Stimulated activated CD8-positive, alpha-beta memory T cell treated with anti-CD3 and anti-CD28 coated beads, Interleukin-15, amount 100 ng/mL, for 48 hours (primary cell): ENCODE measurements around the gene RCAN1.

ENCODE experiments used
- DNase-seq, 2 donors: peaks; one replicate each; pipeline ENCODE4 v3.0.0-alpha.2; 2020; ENCODE audit warnings: low read depth in 2 of 2

Gene RCAN1

DNA sequence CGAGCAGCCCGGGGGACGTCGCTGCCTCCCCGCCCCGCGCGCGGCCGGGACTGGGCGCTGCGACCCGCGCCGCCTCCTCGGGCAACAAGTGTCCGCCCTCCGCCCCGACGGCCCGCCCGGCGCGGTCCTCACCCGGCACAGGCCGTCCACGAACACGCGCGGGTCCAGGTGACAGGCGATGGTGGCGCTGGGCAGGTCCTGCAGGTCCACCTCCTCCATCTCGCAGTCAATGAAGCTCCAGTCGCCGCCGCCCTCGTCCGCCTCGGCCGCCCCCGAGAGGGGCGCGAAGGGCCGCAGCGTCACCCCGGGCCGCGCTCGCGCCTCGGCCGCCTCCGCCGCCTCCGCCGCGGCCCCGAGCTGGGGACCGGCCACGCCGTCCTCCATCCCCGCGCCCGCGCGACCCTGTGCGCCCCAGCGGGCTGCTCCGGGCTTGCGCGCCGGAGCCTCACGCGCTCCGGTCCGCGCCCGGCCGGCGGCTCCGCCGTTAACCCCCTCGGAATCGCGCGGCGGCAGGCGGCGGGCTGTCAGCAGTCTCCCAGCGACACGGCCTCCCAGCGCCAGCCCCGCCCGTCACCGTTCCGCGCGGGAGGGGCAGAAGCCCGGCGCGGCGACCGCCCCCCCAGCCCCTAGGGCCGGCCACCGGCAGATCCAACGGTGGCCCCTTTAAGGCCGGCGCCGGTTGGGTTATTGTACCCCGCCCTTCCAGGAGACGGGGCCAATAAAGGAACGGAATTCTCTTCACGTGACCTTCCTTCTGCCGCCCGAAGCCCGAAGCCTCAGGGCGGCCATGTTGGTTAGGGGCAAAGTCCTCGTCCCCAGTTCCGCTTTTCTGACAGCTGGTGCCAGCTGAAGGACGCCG, at the start of gene RCAN1:
TSS of gene RCAN1 (minus strand) at position 486 of the 859 bp plus-strand sequence. CDS start at position 384, 102 bp downstream.
- DNase-seq, result peak; percentile 79 to 82

DNA sequence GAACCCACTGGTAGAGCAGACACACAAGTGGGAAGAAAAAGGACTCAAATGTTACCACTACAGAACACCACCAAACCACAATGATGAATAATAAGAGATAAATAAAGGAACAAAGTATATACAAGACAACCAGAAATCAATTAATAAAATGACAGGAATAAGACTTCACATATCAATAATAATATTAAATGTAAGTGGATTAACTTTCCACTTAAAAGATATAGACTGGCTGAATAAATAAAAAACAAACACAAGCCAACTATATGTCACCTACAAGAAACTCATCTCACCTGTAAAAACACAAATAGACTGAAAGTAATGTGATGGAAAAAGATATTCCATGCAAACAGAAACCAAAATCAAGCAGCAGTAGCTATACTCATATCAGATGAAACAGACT, 46.9 kb upstream of the RCAN1 start:
- no peak for DNase-seq

GRCh38 chr21:34653522-34653921, 38.6 kb upstream of the RCAN1 start:
- DNase-seq, result no peak

DNA sequence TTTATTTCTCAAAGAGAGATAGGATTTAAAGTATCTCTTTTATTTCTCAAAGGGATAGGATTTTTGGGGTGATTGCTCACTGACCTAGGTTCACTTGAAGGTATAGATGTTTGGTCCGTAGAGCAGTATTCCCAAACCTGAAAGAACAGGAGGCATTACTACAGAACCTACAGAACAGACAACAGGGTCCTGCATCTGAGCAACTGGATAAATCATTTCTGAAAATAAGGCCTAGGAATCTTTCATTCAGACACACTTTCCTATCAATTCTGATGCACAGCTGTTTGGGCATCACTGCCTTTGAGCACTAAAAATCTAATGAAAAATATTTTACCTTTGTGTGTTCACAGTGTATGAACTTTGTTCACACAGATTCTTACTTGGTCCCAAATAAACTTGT, 36.7 kb upstream of the RCAN1 start:
- DNase-seq, result no peak

DNA sequence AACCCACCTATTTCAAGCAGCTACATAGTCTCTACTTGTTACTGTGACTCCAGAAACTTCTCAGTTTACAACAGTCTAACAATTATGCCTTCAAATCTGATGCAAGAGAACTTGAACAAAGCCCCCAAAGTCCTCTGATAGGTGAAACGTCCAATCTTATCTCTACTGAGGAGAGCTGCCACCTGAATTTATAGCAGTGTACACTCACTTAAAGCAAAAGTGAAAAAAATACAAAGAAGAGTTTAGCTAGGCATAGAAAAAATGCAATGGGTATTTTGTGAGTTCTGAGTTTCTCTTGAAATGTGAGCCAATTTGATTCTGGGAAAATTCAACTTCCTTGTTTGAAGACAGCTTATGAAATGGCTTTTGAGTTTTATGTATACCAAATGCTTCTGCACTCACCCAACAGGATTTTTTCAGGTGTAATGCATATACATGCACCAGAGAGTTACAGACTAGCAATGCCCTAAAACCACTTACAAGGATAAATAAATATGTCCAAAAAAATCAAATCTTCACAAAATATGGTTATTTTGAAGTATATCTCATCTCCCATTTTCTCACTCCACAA, 36.0 kb upstream of the RCAN1 start:
- DNase-seq, result no peak

- no peak for DNase-seq
Measured at GRCh38 chr21:34649400-34649799, 34.5 kb upstream of the RCAN1 start.

DNA sequence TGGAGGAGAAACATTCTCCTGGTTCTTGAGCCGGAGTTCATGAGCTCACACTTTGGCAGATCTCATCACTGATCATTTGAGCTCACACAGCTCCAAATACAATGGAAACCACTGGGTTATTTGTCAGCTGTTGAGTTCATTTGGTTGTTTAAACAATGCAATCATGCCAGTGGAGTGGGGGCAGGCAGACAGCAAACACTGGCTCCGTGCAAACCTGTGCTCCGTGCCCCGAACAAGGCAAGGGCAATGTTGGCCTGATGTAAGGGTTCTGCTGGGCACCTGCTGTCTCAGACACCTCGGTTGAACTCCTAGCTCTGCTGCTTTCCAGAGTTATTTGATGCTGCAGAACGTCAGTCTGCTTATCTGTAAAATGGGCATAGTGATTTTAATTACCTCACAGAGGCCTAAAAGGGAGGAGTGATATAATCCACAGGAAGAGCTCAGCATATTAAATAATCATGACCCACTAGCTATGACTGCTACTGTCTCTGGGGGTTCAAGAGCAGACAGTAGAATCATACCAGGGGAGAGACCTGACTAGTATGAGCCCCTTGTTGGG, 33.9 kb upstream of the RCAN1 start:
- DNase-seq, result no peak

GRCh38 chr21:34647555-34647954, 32.6 kb upstream of the RCAN1 start:
- DNase-seq, result no peak

DNA sequence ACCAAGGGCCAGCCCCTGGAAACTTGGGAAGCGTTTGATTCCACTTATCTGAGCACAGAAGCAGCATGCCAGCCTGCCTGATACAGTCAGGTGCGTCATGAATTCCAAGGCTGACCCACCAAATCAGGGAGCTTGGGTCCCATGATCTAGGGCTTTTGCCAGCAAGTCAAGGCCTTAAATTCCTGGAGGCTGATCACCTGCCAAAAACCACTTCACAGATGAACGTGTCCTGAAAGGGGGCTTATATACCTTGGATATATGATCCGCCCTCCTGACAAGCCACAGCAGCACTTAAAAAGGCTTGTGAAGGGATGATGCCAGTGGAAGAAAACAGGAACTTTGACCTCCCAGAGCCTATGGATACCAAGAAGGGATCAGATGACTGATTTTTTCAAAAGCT, 29.9 kb upstream of the RCAN1 start:
- no peak for DNase-seq

GRCh38 chr21:34642211-34643075, 27.5 kb upstream of the RCAN1 start:
- DNase-seq, result no peak

- DNase-seq, result no peak
Measured at GRCh38 chr21:34640858-34641257, 25.9 kb upstream of the RCAN1 start.

DNA sequence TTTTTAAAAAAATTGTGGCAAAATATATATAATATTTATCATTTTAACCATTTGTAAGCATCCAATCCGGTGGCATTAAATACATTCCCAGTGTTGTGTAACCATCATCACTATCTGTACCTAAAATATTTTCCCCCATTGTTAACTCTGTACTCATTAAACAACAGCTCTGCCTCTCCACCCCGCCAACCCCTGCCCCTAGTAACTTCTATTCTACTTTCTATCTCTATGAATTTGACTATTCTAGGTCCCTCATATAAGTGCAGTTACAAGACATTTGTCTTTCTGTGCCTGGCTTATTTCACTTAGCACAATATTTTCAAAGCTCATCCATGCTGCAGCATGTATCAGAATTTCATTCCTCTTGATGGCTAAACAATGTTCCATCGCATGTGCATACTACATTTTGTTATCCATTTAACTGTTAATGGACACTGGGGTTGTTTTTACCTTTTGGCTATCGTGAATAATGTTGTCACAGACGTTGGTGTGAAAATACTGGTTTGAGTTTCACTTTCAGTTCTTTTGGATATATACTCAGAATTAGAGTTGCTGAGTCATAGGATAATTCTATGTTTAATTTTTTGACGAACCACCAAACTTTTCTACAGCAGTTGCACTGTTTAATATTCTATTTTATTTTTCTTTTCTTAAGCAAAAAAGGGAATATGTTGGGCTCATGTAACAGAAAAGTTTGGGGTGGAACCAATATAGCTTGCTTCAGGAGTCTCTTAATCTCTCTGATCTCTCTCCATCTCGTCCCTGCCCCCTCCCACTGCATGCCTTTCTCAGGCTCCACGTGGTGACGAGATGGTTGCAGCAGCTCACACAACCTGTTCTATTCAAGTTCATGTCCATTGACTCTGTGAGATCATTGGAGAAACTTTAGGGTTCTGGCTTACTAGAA, 25.2 kb upstream of the RCAN1 start:
- peak in 1 of 2 donors; percentile 19 for DNase-seq

DNA sequence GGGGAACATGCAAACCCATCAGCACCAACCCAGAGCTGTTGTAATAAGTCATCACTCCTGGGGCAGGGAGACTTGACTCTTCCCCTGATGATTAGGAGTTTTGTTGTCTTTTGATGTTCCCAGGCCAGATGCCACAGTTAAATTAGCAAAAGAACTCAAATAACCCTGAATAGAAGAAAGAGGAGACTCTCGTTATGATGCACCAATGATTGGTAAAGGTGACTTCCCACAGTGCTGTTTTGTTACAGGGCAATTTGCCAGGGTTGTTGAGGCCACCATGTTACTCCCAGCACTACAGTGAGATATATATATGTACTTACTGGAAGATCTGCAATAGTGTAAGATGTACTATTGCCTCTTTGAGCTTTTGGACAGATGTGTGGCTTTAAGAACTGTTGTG, 24.3 kb upstream of the RCAN1 start:
- no peak for DNase-seq

DNA sequence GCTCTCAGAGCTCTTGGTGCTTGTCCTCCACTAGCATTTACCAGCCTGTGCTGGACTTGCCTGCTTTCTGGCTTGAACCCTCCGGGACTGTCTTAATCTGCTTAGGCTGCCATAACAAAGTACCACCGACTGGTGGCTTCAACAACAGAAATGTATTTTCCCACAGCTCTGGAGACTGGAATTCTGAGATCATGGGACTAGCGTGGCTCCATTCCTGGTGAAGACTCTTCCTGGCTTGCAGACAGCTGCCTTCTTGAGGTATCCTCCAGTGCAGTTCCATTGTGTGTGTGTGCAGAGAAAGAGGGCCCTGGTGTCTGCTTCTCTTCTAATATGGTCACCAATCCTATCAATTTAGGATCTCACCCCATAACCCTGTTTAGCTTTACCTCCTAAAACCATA, 22.0 kb upstream of the RCAN1 start:
- no peak for DNase-seq

- DNase-seq, result no peak
Measured at GRCh38 chr21:34635307-34635706, 20.4 kb upstream of the RCAN1 start.

GRCh38 chr21:34632498-34632897, 17.6 kb upstream of the RCAN1 start:
- no peak for DNase-seq

- DNase-seq, result no peak
Measured at GRCh38 chr21:34630536-34631143, 15.7 kb upstream of the RCAN1 start.

DNA sequence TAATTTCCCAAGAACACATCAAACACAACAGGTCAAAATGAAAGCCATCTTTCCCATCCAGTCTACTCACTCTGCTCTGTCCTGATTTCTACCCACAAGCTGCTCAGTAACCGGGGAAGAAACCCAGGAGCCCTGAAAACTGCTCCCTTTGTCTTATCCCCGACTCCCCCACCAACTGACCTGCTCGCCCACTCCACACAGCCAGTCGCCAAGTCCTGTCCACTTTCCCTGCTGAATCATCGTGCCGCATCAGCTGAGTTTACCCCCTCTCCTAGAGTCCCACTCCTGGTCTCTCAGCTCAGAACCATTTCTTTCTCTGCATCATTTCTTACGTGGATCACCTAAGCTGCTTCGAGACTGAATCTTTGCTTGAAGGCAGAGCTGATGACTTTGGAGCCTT, 11.2 kb upstream of the RCAN1 start:
- no peak for DNase-seq

- DNase-seq, result no peak
Measured at GRCh38 chr21:34625030-34625593, 10.2 kb upstream of the RCAN1 start.

DNA sequence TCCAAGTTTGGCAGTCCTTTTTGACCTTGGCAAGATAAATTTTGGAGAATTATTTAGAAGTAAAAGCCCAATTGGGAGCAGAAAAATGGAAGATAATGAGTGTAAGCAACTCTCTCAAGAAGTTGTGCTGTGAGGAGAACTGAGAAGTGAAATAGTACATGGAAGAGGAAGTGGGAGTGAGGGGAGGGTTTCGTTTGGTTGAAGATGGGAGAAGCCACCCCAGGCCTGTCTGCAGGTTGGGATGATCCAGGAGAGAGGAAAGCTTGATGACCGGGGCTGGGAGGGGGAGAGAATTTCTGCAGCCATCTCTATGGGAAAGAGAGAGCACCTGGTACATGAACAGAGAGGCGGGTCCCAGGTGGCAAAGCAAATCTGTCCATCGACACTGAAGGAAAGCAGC, 8.6 kb upstream of the RCAN1 start:
- no peak for DNase-seq
